Measurements from ENCODE around the gene MBD3L5. TPM values are rescaled to one million over a fixed set of nuclear protein-coding genes. Genes with fewer than 3 reads are reported as not detected.
"Not testable (repeated sequence)": the region's sequence is repeated elsewhere in the genome, so short reads cannot be mapped to it uniquely, and the experiment has no call there.

Gene MBD3L5
- polyA plus RNA-seq (2013, experiment 1 of 2): not detected
- not detected for polyA plus RNA-seq (2013, experiment 2 of 2)

DNA sequence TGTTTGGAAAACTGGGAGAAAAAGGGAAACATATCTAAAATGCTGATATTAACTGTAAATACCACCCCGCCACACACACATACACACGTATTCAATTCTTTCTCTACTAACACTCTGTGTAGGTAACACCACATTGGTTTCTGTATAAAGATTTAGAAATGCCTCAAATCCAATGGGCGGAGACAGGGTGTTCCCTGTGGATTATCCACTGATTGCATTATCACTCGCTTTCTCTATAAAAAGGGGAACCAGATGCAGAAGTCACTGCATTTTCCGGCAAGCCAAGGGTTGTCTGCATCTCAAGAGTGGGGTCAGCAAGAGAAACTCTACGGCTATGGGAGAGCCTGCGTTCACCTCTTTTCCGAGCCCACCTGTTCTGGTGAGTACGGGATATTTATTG is at the start of gene MBD3L5:
Gene MBD3L5 (plus strand): TSS at position 301 of the 400 bp plus-strand sequence. CDS start 34 bp downstream, at position 335.
- H3K36me3 ChIP-seq (ENCODE audit: insufficient read depth, low read length); H3K27me3 ChIP-seq (ENCODE audit: insufficient read depth, low read length); H3K9ac ChIP-seq (ENCODE audit: low read depth, low read length); H3K4me1 ChIP-seq (ENCODE audit: insufficient read depth, low read length); H3K4me3 ChIP-seq (ENCODE audit: low read length); H3K9me3 ChIP-seq (ENCODE audit: insufficient read depth, low read depth, low read length); H3K27ac ChIP-seq (ENCODE audit: low read depth, low read length): not testable (repeated sequence)
- WGBS: no CpG with 5 or more reads among the region's 9 CpGs

DNA sequence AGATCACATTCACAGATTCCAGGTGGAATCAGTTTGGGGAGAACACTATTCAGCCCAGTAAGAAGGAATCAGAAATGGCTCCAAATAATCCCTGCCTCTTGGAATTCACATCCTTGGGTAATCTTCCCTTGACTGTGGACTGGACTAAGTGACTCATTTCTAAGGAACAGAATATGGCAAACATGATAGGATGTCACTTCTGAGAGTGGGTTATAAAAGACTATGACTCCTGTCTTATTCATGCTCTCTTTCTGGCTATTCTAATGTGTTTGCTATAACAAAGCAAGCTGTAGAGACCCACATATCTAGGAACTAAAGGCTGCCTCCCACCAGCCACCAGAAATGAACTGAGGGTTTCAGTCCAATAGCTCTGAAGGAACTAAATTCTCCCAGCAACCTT is 46.9 kb upstream of the MBD3L5 start:
- Histone ChIP-seq H3K27ac (ENCODE audit: low read depth, low read length) (no peak overlapping the region), H3K9me3 (ENCODE audit: insufficient read depth, low read depth, low read length) (peaks cover 86% of the 10 kb centered on the region), H3K27me3 (ENCODE audit: insufficient read depth, low read length) (no peaks in the 10 kb centered on the region), H3K9ac (ENCODE audit: low read depth, low read length) (no peak overlapping the region), H3K4me3 (ENCODE audit: low read length) (no peak overlapping the region), H3K36me3 (ENCODE audit: insufficient read depth, low read length) (no peaks in the 10 kb centered on the region), H3K4me1 (ENCODE audit: insufficient read depth, low read length) (no peaks in the 10 kb centered on the region)

DNA sequence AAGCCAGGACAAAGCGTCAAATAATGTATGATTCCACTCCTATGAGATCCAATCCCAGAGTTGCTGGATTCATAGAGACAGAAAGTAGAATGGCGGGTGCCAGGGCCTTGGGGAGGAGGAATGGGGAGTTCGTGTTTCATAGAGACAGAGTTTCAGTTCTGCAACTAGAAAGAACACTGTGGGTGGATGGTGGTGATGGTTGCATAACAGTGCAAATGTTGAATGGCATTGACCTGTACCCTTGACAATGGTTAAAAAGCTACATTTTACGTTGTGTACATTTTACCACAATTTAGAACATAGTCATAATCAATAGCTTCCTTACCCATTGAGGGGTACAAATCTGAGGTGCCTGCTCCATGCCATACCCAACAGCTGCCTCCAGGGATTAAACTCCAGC is 42.5 kb upstream of the MBD3L5 start:
- Histone ChIP-seq H3K4me3 (ENCODE audit: low read length) (no peak overlapping the region), H3K4me1 (ENCODE audit: insufficient read depth, low read length) (no peaks in the 10 kb centered on the region), H3K27me3 (ENCODE audit: insufficient read depth, low read length) (no peaks in the 10 kb centered on the region), H3K36me3 (ENCODE audit: insufficient read depth, low read length) (no peaks in the 10 kb centered on the region), H3K27ac (ENCODE audit: low read depth, low read length) (no peak overlapping the region), H3K9ac (ENCODE audit: low read depth, low read length) (no peak overlapping the region), H3K9me3 (ENCODE audit: insufficient read depth, low read depth, low read length) (peaks cover 84% of the 10 kb centered on the region)
- WGBS: 35% methylated on average over 4 of the region's 4 CpGs

DNA sequence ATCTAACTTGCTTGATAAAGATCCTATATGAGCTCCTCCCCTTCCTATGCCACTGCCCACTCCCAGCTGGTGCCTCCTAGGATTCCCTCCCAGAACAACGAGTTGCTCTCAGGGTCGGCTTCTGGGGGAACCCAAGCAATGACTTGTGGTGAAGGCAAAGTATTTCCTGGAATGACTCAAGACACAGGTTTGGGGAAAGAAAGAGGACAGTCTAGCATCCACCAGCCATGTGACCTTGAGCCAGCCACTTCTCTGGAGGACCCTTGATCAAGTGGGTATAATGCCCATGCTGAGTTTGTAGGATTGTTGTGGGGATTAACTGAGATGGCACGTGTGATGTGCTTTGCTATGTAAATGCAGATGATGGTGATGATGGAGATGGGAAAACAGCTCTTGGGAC is 42.1 kb upstream of the MBD3L5 start:
- H3K4me3 ChIP-seq (ENCODE audit: low read length): no peak overlapping the region
- H3K9ac ChIP-seq (ENCODE audit: low read depth, low read length): no peak overlapping the region
- WGBS: 66% methylated on average over 3 of the region's 3 CpGs
- H3K4me1 ChIP-seq (ENCODE audit: insufficient read depth, low read length): no peaks in the 10 kb centered on the region
- peaks cover 81% of the 10 kb centered on the region for H3K9me3 ChIP-seq (ENCODE audit: insufficient read depth, low read depth, low read length)
- H3K36me3 ChIP-seq (ENCODE audit: insufficient read depth, low read length): no peaks in the 10 kb centered on the region
- H3K27me3 ChIP-seq (ENCODE audit: insufficient read depth, low read length): no peaks in the 10 kb centered on the region
- H3K27ac ChIP-seq (ENCODE audit: low read depth, low read length): no peak overlapping the region

DNA sequence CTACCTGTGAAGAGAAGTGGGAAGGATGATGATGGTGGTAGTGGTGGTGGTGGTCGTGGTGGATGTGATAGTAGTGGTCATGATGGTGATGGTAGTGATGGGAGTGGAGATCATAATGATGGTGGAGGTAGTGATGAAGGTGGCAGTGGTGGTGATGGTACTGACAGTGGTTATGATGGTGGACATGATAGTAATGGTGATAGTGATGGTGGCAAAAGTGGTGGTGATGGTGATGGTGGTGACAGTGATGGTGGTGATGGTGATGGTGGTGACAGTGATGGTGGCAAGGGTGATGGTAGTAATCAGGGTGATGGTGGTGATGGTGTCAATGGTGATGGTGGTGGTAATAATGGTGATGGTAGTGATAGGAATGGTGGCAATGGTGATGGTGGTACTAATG is 35.3 kb upstream of the MBD3L5 start:
- Histone ChIP-seq H3K9ac (ENCODE audit: low read depth, low read length) (no peak overlapping the region), H3K36me3 (ENCODE audit: insufficient read depth, low read length) (no peaks in the 10 kb centered on the region), H3K4me1 (ENCODE audit: insufficient read depth, low read length) (no peaks in the 10 kb centered on the region), H3K27me3 (ENCODE audit: insufficient read depth, low read length) (no peaks in the 10 kb centered on the region), H3K27ac (ENCODE audit: low read depth, low read length) (no peak overlapping the region), H3K4me3 (ENCODE audit: low read length) (no peak overlapping the region), H3K9me3 (ENCODE audit: insufficient read depth, low read depth, low read length) (peaks cover 77% of the 10 kb centered on the region)
- WGBS: 42% methylated on average over 1 of the region's 1 CpG

DNA sequence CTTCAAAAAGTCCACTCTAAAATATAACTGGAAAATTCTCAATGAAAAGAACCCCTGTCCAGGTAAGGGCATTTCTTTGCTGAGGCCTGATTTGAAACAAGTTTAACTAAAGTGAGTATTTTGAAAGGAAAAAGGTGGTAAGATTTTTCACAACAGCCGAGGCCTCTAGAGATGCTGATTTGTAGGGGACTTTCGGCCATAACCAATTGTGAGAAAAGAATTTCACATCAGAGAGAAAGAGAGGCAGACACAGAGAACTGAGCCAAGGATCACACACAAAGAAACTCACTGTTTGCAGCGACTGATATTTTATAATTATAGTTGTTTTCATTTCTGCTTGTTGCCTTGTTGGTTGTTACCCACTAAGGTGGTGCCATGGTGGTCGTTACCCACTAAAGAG is 33.6 kb upstream of the MBD3L5 start:
- no peaks in the 10 kb centered on the region for H3K4me1 ChIP-seq (ENCODE audit: insufficient read depth, low read length)
- no peaks in the 10 kb centered on the region for H3K27me3 ChIP-seq (ENCODE audit: insufficient read depth, low read length)
- WGBS: 88% methylated on average over 3 of the region's 4 CpGs
- no peaks in the 10 kb centered on the region for H3K36me3 ChIP-seq (ENCODE audit: insufficient read depth, low read length)
- H3K9me3 ChIP-seq (ENCODE audit: insufficient read depth, low read depth, low read length): peaks cover 80% of the 10 kb centered on the region
- no peak overlapping the region for H3K9ac ChIP-seq (ENCODE audit: low read depth, low read length)
- no peak overlapping the region for H3K27ac ChIP-seq (ENCODE audit: low read depth, low read length)
- H3K4me3 ChIP-seq (ENCODE audit: low read length): no peak overlapping the region

DNA sequence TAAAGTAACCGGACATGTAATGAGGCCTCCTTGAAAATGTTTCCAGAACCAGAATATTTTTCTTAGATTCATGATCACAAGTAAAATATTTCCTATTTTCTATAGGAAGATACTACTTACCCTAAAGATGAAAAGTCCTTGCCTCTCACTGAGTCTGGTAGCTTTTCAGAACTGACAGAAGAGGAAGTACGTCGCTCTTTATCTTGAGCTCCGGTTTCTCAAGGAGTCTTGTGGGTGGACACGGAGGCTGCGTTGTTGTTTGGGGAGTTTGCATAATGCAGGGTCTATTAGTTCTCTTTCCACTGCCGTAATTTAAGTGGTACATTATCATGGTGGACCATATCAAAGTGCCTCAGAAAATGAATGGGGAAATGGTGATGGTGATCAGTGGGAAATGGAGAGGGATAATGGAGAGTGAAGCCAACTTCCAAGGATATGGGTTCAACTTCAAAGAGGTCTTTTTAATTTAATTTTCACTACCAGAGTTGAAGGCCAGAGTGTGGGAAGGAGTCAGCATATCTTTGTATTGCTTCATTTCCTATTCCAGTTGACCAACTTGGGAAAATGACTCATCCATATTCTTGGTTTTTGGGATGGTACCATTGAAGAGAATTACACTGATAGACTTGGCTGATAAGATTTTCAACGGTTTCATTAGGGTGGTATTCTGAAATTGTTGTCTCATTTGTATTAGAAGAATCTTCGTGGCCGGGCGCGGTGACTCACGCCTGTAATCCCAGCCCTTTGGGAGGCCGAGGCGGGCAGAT is 32.5 kb upstream of the MBD3L5 start:
- 85% methylated on average over 15 of the region's 15 CpGs for WGBS
- peaks cover 81% of the 10 kb centered on the region for H3K9me3 ChIP-seq (ENCODE audit: insufficient read depth, low read depth, low read length)
- no peaks in the 10 kb centered on the region for H3K4me1 ChIP-seq (ENCODE audit: insufficient read depth, low read length)
- H3K27me3 ChIP-seq (ENCODE audit: insufficient read depth, low read length): no peaks in the 10 kb centered on the region
- no peaks in the 10 kb centered on the region for H3K36me3 ChIP-seq (ENCODE audit: insufficient read depth, low read length)
- no peak overlapping the region for H3K4me3 ChIP-seq (ENCODE audit: low read length)
- no peak overlapping the region for H3K9ac ChIP-seq (ENCODE audit: low read depth, low read length)
- no peak overlapping the region for H3K27ac ChIP-seq (ENCODE audit: low read depth, low read length)

DNA sequence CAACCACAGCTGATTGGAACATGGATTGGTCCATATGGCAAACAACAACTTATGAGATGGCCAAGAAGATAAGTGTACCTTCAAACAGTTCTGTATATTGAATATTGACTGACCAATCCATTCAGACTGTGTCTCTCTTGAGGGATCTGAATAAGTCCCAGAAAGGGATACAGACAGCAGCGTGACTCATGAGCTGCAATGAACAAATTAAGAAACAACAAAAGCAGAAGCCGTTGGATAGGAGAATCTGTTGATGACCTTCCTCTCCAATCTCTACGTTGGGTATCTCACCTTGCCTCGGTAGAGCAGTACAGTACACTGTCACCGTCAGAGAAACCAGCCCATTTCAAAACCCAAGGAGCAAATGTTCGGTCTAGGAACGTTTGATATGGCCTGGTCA is 30.4 kb upstream of the MBD3L5 start:
- Histone ChIP-seq H3K4me3 (ENCODE audit: low read length) (no peak overlapping the region), H3K36me3 (ENCODE audit: insufficient read depth, low read length) (no peaks in the 10 kb centered on the region), H3K27me3 (ENCODE audit: insufficient read depth, low read length) (no peaks in the 10 kb centered on the region), H3K9me3 (ENCODE audit: insufficient read depth, low read depth, low read length) (peaks cover 81% of the 10 kb centered on the region), H3K4me1 (ENCODE audit: insufficient read depth, low read length) (no peaks in the 10 kb centered on the region), H3K9ac (ENCODE audit: low read depth, low read length) (no peak overlapping the region), H3K27ac (ENCODE audit: low read depth, low read length) (no peak overlapping the region)
- WGBS: 68% methylated on average over 7 of the region's 7 CpGs

DNA sequence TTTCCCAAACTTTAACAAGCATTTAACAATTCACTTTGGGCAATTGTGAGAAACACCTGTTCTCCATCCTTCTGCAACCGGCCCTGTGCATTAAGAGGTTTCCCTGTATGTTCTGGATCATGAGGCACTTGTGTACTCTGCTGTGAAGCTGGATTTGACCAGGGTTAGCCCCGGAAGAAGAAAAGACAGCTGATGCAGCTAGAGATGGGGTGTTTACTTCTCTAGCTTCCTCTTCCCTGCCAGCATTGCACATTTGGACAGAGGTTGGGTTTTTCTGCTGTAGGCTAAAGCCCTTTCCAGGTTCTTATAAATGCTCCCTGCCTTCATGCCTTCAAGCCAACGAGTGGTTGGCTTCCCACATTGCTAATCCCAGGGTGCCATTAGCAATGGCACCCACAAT is 30.0 kb upstream of the MBD3L5 start:
- peaks cover 81% of the 10 kb centered on the region for H3K9me3 ChIP-seq (ENCODE audit: insufficient read depth, low read depth, low read length)
- no peaks in the 10 kb centered on the region for H3K27me3 ChIP-seq (ENCODE audit: insufficient read depth, low read length)
- no peak overlapping the region for H3K4me3 ChIP-seq (ENCODE audit: low read length)
- WGBS: 65% methylated on average over 3 of the region's 3 CpGs
- no peaks in the 10 kb centered on the region for H3K4me1 ChIP-seq (ENCODE audit: insufficient read depth, low read length)
- no peak overlapping the region for H3K27ac ChIP-seq (ENCODE audit: low read depth, low read length)
- H3K36me3 ChIP-seq (ENCODE audit: insufficient read depth, low read length): no peaks in the 10 kb centered on the region
- no peak overlapping the region for H3K9ac ChIP-seq (ENCODE audit: low read depth, low read length)

DNA sequence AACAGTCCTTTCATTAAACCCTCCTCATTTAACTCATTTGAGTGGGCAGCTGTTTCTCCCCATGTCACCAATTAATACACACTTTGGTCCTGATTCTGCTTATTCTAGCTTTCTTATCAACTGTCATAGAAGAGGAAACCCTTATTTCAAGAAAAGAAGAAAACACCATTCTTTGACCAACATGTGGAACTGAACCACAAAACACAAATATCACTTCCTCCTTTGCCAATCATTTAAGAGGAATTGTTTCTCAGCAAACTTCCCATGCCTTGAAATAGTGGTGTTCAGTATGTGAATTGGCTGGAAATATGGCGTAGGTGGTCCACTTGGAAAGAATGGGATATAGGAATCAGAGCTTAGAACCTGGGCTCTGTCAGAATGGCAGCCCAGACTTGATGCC is 29.6 kb upstream of the MBD3L5 start:
- no peaks in the 10 kb centered on the region for H3K27me3 ChIP-seq (ENCODE audit: insufficient read depth, low read length)
- no peak overlapping the region for H3K4me3 ChIP-seq (ENCODE audit: low read length)
- H3K9ac ChIP-seq (ENCODE audit: low read depth, low read length): no peak overlapping the region
- no peaks in the 10 kb centered on the region for H3K36me3 ChIP-seq (ENCODE audit: insufficient read depth, low read length)
- H3K27ac ChIP-seq (ENCODE audit: low read depth, low read length): no peak overlapping the region
- 80% methylated on average over 1 of the region's 1 CpG for WGBS
- H3K4me1 ChIP-seq (ENCODE audit: insufficient read depth, low read length): no peaks in the 10 kb centered on the region
- H3K9me3 ChIP-seq (ENCODE audit: insufficient read depth, low read depth, low read length): peaks cover 79% of the 10 kb centered on the region

DNA sequence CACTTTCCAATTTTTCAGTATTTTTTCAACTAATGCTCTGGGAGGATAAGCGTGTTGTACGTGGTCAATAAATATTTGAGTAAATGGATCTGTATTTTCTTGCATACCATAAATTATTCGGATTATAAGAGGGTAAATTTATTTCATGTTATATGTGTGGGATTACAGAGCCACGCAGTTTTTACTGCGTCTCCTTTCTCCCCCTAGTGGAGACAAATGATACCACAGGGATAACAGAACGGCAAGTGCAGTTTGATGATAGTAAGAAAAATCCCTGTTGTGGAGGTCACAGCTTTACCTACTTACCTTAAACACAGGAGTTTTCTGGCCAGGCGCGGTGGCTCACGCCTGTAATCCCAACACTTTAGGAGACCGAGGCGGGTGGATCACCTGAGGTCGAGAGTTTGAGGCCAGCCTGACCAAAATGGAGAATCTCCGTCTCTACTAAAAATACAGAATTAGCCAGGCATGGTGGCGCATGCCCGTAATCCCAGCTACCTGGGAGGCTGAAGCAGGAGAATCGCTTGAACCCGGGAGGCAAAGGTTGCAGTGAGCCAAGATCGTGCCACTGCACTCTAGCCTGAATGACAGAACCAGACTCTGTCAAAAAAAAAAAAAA is 26.0 kb upstream of the MBD3L5 start:
- no peaks in the 10 kb centered on the region for H3K4me1 ChIP-seq (ENCODE audit: insufficient read depth, low read length)
- no peaks in the 10 kb centered on the region for H3K27me3 ChIP-seq (ENCODE audit: insufficient read depth, low read length)
- no peak overlapping the region for H3K4me3 ChIP-seq (ENCODE audit: low read length)
- H3K36me3 ChIP-seq (ENCODE audit: insufficient read depth, low read length): no peaks in the 10 kb centered on the region
- H3K9ac ChIP-seq (ENCODE audit: low read depth, low read length): no peak overlapping the region
- peaks cover 74% of the 10 kb centered on the region for H3K9me3 ChIP-seq (ENCODE audit: insufficient read depth, low read depth, low read length)
- H3K27ac ChIP-seq (ENCODE audit: low read depth, low read length): no peak overlapping the region
- 89% methylated on average over 15 of the region's 18 CpGs for WGBS
